Activated CD4-positive, alpha-beta T cell treated with anti-CD3 and anti-CD28 coated beads, Interleukin-2, amount 50 U/mL, for 48 hours (primary cell): Measurements from ENCODE around the gene TBKBP1.
A peak's percentile ranks its signal among the peaks of the same experiment; 100 is the strongest.
"Not testable (repeated sequence)": the region's sequence is repeated elsewhere in the genome, so short reads cannot be mapped to it uniquely, and the experiment has no call there.

Experiments
- DNase-seq, 2 experiments: peaks; one replicate each; pipeline ENCODE4 v3.0.0-alpha.2; 2020

The TBKBP1 gene

DNA sequence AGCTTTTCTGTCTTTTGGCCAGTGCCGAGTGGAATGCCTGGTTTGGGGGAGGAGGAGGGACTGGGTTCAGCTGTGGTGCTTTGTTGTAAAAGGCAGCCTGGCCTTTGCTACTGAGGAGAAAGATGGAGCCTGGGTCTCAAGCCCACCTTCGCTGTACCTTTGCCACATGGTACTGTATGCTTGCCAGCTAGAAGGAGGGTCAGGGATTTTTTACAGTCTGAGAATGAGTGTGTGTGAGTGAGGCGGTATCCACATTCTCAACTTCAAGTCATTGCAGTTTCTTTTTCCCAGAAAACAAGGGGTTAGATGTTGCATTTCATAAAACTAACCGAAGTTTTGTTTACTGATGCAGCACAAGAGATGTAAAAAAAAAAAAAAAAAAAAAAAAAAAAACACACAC is 11.2 kb upstream of the TBKBP1 start:
- not testable (repeated sequence) for DNase-seq

DNA sequence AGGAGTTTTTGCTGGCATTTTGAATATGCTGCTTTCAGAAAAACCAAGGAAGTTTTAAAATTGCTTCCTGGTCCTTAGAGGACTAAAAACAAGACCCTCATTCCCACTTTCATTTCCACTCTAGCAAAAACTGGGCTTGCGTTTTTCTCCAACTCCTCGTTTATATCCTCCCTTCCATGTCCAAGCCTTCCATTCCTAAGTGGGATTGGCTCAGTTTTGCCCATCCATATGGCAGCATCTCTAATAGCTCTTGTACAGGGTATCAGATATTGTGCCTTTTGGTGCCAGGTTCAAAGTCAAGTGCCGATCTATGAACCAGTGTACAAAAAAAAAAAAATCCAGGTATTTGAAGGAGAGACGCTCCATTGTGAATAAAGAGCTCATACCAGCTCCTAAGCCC is 9.9 kb upstream of the TBKBP1 start:
- no peak for DNase-seq

DNA sequence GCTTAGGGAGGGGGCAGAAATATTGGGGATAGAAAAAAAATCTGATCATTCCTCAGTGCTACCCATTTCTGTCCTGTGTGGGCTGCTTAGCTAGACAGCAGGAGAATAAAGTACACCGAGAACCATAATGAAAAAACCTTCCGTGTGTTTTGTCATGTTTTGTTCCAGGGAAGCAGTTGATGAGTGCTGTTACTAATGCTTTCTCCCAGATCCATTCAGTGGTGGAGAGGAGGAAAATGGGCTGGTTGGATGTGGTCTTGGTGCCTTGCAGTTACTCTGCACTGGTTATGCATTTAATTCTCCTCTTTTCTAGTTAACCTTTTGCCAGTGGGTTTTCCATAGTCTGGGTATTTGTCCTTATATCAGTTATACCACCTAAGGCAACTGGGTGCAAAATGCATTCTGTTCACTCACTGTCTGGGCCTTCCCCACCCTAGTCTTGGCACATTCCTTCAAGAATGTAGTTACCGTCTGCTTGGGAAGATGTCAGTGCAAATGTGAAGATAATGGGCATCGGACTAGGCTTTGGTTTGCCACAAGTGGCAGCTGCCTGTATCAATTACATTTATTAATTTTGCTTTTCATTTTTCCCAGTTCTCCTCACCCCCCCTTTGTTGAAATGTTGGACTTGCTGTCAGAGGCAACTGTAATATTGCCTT is 9.3 kb upstream of the TBKBP1 start:
- no peak for DNase-seq

DNA sequence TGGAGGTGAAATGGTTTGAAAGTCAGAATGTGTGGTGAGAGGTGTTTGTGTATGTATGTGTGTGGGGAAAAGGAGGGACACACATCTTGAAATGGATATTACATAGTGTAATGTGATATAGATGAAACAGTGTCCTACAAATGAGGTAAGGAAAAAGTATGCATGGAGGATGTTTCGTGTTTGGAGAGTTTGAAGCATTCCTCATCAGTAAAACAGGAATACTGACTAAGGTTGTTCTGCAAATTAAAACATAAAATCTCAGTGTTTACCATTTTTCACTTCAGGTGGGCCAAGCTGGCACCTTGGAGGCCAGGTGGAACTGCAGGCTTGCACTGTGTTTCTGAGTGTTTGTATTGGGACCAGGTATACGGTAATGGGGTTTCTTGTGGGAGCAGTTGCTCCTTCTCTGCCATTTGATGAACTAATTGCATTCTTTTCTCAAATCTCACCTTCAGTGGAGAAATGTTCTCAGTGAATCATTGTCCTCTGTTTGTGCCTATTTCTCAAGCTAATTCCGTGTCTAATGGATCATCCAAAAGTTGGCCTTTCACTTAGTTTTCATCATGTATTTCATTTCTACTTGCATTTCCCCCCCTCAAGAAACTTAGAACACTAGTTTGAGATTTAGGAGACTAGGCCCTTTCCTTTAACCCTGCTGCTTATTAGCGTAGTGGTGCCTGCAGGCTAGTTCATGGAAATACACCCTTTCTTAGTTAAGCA is 8.2 kb upstream of the TBKBP1 start:
- DNase-seq: no peak

DNA sequence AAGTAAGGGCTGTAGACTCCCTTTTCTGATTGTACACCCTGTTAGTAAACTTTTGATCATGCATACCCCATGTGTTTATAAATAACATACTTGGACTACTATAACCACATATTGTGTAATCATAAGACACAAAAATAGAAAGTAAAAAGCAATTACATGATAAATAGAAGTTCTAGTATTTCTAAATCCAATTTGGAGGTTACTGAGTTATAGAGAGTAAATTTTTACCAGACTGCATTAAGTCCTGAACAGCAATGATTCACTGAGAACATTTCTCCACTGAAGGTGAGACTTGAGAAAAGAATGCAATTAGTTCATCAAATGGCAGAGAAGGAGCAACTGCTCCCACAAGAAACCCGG is 7.7 kb upstream of the TBKBP1 start:
- DNase-seq: no peak

DNA sequence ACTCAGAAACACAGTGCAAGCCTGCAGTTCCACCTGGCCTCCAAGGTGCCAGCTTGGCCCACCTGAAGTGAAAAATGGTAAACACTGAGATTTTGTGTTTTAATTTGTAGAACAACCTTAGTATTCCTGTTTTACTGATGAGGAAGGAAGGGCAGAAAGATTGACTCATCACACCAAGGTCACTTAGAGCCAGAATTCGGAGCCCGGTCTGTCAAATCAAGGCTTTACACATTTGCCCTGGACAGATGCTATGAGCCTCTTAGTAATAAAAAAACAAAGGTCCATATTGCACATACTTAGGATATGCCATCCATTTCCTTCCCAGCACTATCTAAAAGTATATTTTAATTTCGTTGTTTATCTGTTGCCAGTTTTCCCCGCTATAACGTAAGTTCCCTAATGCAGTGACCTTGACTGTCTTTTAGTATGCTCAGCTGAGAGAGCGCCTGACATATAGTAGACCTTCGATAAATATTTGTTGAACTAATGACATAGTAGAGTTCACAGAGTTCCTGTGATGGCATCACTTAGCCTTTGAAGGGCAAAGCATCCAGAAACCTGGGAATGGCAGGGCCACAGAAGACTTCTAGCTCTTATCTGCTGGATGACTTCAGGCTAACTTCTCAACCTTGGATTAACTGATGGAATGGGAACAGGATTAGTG is 7.2 kb upstream of the TBKBP1 start:
- no peak for DNase-seq

DNA sequence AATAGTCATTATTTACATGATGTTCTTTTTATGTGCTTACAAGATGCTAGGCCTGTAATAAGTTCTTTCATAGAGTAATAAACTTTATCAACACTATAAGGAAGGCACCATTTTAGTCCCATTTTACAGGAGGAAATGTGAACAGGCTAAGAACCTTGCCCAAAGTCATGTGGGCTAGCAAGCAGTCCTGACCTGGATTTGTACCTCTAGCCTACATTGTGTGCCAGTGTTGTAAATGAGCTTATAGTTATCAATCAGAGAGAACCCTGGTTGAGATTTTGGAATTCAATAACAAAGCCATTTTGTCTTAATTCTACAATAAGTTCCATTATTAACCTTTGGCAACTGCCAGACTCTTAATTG is 6.7 kb upstream of the TBKBP1 start:
- DNase-seq: no peak

DNA sequence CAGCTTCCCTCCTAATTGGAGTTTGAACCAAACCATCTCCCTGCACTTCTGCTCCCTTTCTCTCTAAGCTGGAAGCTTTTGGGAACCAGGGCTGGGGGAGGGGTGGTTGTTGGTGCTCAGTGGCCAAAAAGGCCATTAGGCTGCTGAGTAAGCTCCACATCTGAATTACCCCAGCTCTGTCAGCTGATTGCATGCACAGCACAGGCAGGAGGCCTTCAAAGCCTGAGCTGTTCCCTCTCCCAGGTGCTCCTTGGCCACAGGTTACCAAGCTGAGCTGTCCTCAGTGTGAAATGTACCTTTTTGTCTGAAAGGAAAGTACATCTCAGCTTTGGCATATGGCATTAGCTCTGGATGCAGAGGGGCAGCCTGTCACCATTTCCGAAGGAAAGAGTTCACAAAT is 6.2 kb upstream of the TBKBP1 start:
- no peak for DNase-seq

DNA sequence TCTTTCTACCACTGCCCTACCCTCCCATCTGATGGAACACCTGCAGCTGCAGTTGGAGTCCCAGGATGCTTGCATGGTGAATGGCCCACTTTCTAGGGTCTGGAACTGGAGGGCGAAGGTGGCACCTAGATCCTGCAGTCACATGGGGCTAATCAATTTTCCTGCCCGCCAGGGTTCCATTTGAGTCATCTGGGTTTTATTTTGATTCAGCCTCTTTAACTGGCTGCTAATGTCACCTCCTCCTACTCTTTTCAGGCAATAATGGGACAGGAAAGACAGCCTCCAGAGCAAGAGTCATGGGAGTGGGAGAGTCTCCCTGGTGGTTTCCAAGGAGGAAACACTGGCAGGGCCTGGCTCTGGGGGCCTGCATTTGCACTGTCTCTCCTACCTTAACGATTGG is 3.8 kb upstream of the TBKBP1 start:
- DNase-seq: peak in 1 of 2 experiments; percentile 32

DNA sequence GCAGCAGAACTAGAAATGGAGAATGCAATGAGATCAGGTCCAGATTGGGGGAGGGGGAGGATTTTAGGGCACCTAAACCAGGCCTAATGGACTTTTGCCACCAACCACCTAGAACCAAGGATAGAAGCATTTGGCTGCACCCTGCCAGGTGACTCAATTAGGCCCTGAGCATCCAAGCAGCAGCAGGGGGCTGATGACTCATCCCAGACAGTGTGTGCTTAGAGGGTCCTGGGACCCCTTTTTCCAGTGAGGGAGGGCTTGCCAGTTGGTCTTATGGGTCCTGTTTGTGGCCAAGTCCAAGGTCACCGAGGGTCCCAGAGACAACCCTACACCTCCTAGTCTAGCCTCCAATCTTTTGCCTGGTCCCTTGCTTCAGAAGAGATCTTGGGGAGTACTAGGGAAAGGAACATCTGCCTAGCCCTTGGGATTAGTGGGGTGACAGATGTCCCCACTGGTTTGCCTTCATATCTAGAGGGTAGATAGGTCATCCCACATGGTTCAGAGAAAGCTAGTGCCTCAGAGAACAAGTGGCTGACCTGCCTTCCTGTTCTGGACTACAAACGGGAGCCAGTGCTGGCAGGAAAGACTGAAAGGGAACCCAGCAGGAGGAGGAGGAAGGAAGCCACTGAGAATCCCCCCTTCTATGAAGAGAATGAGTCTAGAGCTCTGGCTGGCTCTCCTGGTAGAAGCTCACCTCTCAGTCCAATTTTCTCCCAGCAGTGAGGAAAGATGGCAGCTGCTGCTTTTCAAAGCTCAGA is 1.6 kb upstream of the TBKBP1 start:
- no peak for DNase-seq

DNA sequence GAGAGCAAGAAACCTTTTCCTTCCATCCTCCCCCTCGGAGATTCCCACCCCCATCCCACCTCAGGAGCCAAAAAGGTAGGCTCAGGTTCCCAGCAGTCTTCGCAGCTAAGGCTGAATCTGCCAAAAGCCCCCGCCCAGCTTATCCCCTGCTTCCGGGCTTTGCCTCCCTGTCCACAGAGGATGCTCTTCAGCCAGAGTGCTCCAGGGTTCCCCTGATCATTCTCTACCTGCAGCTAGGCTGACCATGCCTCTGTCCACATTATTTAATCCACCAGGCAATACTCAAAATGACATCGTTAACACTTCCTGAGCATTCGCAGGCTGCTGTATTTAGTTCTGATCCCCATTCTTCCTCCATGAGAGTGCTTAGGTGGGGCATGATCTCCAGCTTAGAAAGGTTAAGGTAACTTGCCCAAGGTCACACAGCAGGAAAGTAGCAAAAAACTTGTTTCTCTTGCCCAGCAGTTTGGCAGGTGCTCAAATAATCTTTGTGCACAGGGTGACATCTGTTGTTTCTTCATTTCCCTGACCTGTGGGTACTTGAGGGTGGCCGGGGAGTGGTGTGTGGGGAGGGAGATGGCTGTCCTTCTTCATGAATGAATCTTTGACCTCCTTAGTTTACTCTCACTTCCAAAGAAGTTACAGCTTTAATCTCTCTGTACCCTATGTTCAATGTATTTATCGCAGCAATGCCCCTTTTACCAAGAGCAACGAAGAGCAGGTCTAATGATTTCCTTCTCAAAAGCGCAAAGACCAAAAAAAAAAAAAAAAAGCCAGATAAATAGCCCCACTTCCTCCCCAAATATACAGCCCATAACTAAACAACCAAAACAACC is 848 bp upstream of the TBKBP1 start:
- DNase-seq: no peak

DNA sequence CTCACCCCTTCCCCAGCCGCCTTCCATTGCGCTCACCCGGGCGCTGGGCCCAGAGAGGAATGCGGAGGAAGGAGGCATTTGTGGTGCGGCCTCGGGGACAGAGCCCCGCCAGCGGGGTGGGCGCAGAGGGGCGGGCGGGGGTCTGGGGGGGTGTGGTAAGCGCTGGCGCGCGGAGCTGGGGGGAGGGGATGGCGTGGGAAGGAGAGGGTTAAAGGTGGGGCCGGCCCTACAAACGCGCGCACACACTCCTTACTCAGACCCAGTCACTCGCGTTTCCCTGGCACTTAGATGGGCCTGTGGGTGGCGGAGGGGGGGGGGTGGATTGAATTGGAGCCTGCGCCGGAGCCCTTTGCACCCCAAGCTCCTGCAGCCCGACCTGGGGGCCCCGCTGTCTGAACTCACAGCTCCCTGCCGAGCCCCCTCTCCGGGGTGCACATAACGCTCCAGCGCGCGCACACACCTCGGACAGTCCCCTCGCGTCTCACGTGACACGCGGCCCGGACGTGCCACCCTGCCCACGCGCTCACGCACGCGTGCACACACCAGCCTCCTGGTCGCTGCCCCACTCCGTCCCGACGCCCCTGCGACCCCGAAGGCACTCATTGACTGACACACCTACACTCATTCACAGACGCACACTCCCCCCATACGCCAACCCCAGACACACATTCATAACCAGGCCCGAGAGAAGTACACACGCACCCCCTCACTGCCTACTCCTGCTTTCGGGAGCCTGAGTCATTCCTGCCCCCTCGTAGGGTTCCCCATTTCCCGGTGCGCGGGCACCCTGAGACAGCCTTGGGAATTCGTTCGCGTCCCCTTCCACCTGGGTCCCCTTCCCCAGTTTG is 844 bp downstream of the TBKBP1 start:
- peak; percentile 68 to 73 for DNase-seq

DNA sequence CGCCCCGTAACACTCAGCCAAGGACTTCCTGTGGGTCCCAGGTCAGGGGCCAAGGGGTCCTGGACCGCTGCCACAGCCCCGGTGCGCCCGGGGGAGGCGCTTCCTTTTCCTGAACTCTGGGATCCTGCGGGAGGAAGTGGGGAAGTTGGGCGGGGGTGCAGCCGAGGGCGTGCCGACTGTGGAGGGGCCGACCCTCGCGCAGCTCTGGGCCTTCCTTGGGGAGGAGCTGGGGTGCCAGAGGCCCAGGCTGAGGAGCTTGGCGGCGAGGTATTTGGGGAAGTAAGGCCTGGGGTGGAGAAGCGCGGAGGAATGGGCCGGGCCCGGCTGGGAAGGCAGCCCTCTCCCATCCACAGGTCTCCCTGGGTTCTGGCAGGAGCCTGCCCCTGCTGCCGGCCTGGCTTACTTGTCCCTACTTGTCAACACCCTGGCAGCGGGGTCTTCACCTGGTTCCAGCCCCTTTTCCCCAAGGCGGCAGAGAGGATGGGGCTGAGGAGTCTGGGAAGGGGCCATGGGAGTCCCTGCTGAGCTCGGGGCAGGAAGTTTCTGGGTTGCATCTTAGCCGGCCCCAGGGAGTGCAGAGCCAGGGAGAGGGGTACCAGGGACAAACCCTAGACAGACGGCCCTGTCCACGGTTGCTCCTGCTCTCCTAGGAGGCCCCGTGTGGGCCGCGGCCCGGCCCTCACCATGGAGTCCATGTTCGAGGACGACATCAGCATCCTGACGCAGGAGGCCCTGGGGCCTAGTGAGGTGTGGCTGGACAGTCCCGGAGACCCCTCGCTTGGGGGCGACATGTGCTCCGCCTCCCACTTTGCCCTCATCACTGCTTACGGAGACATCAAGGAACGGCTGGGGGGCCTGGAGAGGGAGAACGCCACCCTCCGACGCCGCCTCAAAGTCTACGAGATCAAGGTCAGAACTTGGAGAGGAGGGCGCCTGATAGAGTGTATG is 1.7 kb downstream of the TBKBP1 start:
- no peak for DNase-seq

DNA sequence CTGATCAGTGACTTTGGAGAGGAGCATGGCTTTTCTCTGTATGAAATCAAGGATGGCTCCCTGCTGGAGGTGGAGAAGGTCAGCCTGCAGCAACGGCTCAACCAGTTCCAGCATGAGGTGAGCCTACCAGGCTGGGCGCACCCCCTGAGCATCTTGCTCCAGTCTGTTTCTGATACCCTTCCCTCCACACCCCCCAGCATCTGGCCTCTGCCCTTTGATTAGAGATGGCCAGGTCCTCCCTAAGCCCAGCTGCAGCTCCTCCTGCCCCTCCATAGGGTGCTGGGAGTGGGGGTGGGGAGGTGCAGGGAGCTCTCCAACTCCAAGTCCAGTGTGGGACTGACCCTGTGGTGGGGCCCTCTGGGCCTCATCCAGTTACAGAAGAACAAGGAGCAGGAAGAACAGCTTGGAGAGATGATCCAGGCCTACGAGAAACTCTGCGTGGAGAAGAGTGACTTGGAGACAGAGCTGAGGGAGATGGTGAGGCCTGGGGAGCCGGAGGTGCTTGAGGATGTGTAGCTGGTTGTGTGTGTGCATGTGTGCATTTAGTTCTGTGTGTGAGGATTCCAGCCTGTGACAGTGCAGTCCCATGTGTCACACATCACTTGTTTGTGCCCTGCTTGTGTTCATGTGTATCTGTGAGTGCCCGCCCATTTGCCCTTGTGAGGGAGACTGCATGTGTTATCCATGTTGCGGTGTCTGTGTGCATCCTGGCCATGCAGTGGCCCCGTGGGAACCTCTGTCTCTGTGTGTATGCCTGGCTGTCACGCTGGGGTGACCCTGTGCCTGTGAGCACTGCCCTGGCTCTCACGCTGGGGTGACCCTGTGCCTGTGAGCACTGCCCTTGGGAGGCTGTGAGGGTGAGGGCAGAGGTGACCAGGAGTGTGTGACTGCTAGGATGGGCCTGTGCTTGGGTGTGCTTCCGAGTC is 3.0 kb downstream of the TBKBP1 start:
- DNase-seq: no peak

DNA sequence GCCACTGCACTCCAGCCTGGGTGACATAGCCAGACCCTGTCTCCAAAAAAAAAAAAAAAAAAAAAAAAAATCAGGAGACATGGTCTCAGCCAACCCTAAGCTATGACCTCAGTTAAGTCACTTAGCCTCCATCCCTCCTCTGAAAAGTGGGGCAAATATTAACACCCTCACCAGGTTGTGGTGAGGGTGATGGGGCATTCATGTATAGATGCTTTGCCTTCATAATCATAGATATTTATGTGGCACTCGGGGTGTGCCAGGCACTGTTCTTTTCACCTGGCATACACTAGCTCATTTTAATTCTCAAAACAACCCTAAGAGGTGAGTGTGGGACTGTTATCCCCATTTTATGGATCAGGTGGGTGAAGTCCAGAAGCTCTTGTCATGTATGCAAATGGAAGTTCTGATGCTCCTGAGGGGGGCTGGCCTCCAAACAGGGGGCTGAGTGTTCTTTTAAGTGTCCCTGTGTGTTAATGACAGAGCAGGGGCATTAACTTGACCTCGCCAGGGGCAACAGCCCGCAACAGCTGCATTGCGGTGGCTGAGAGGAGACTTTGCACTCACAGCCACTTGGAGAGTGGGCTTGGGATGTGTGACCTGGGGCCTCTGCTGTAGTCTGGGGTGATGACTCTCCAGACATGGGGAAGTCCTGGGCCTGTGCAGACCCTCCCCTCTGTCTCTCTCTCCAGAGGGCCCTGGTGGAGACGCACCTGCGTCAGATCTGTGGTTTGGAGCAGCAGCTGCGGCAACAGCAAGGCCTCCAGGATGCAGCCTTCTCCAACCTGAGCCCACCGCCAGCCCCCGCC is 4.1 kb downstream of the TBKBP1 start:
- DNase-seq: no peak

DNA sequence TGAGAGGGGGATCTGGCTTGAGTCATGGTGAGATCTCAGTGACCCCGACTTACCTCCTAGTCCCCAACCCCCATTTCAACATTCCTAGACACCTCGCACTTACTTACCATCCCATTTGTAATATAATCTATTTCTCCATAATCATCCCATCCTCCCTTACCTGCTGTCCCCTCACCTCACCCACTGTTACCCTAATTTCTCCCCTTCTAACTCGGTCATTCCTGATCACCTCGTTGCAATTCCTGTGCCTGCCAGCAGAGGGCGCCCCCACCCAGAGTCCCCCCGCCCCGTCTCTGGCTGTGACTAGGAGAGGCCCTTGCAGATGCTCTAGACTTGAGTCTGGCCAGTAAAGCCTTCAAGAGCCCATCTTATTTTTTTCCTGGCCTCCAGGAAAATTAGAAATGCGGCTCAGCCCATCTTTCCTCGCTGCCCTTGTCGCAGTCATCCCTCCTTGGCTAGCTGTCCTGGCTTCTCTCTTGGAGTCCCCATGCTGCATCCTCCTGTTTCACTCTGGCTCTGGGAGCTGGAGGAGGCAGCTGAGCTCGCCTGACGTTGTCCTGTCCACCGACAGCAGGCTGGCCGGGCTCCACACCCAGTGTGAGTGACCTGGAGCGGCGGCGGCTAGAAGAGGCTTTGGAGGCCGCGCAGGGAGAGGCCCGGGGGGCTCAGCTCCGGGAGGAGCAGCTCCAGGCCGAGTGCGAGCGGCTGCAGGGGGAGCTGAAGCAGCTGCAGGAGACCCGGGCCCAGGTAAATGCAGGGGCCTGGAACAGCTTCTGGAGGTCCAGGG is 5.0 kb downstream of the TBKBP1 start:
- DNase-seq: peak; percentile 90 to 93

DNA sequence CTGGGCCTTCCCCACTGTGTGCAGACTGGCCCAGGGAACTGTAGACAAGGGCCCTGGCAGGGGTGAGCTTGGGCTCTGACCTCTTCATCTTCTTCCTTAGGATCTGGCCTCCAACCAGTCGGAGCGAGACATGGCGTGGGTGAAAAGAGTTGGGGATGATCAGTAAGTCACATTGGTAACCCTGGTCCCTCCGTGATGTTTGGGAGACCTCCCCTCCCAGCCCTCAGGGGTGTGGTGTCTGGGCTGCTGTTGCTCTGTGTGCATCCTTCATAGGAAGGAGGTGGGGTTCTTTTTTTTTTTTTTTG is 5.5 kb downstream of the TBKBP1 start:
- no peak for DNase-seq
